LHCN-M2 (cell line): ENCODE measurements around the gene ABCA13. TPM values are rescaled to one million over a fixed set of nuclear protein-coding genes. Genes with fewer than 3 reads are reported as not detected.

ENCODE experiments used
- DNase-seq: peaks from one replicate; pipeline ENCODE4 v3.0.0-alpha.2; 2012; ENCODE audit warnings: low read depth
- total RNA-seq: library from RNA; depleted of rRNA; stranded (reverse); fragments of >200 nt; gene quantifications from 2 replicates; pipeline ENCODE4 v1.2.3, GENCODE V29; 2014

The ABCA13 gene
- total RNA-seq, 1 experiment from 2014 or later: 2.9 TPM

- no peak for DNase-seq
These were observed 124.2 kb downstream of the ABCA13 start for GRCh38 chr7:48295296-48295971.

GRCh38 chr7:48296966-48297365 lies 125.7 kb downstream of the ABCA13 start:
- no peak for DNase-seq

- peak; percentile 90 for DNase-seq
These were observed 127.5 kb downstream of the ABCA13 start for GRCh38 chr7:48298779-48299178.

GRCh38 chr7:48299580-48300169 lies 128.4 kb downstream of the ABCA13 start:
- peak; percentile 92 for DNase-seq

- no peak for DNase-seq
These were observed 129.0 kb downstream of the ABCA13 start for GRCh38 chr7:48300301-48300700.

GRCh38 chr7:48301201-48301600 lies 129.9 kb downstream of the ABCA13 start:
- DNase-seq: no peak

- DNase-seq: no peak
These were observed 133.4 kb downstream of the ABCA13 start for GRCh38 chr7:48304641-48305040.

- no peak for DNase-seq
These were observed 134.4 kb downstream of the ABCA13 start for GRCh38 chr7:48305661-48306060.

GRCh38 chr7:48307041-48307714 lies 135.9 kb downstream of the ABCA13 start:
- peak; percentile 15 for DNase-seq

- DNase-seq: no peak
These were observed 138.5 kb downstream of the ABCA13 start for GRCh38 chr7:48309720-48310119.

GRCh38 chr7:48311464-48312100 lies 140.3 kb downstream of the ABCA13 start:
- no peak for DNase-seq

GRCh38 chr7:48312151-48312550 lies 140.9 kb downstream of the ABCA13 start:
- no peak for DNase-seq

GRCh38 chr7:48316768-48317167 lies 145.5 kb downstream of the ABCA13 start:
- DNase-seq: no peak

- no peak for DNase-seq
These were observed 146.1 kb downstream of the ABCA13 start for GRCh38 chr7:48317360-48317759.

- DNase-seq: no peak
These were observed 150.2 kb downstream of the ABCA13 start for GRCh38 chr7:48321319-48322010.

- DNase-seq: peak; percentile 68
These were observed 165.9 kb downstream of the ABCA13 start for GRCh38 chr7:48337012-48337621.

GRCh38 chr7:48337781-48338180 lies 166.5 kb downstream of the ABCA13 start:
- DNase-seq: no peak

GRCh38 chr7:48347230-48347825 lies 176.1 kb downstream of the ABCA13 start:
- no peak for DNase-seq

- DNase-seq: no peak
These were observed 179.3 kb downstream of the ABCA13 start for GRCh38 chr7:48350515-48350914.

- DNase-seq: no peak
These were observed 180.6 kb downstream of the ABCA13 start for GRCh38 chr7:48351900-48352299.

- DNase-seq: no peak
These were observed 184.1 kb downstream of the ABCA13 start for GRCh38 chr7:48355346-48355745.
